ENCODE measurements around the gene SLC51B.

SLC51B gene

DNA sequence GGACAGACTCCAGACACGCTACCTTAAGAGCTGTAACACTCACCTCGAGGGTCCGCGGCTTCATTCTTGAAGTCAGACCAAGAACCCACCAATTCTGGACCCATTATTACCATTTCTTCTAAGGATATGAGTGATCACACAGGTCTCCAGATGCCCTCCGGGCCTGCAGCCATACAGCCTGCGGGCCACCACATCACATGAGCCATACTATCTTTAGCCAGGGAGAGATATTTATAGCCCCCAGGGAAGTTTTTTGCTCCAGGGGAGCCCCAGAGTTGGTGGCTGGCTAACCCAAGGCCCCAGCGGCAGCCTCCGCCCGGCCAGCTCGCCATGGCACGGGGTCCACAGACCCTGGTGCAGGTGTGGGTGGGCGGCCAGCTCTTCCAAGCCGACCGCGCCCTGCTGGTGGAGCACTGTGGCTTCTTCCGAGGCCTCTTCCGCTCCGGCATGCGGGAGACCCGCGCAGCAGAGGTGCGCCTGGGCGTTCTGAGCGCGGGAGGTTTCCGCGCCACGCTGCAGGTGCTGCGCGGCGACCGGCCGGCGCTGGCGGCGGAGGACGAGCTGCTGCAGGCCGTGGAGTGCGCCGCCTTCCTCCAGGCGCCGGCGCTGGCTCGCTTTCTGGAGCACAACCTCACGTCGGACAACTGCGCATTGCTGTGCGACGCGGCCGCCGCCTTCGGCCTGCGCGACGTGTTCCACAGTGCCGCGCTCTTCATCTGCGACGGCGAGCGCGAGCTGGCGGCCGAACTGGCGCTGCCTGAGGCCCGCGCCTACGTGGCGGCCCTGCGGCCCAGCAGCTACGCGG lies 31.5 kb downstream of the SLC51B start, which contains the start of gene KBTBD13:
TSS of gene KBTBD13 (plus strand) at position 261 of the 805 bp plus-strand sequence. CDS start at position 331, 70 bp downstream.
- intact Hi-C loops (cut with DNase I): no loop called here
- DNase-seq: no peak

GRCh38 chr15:65077291-65077980 lies 32.2 kb downstream of the SLC51B start:
- DNase-seq: no peak
- intact Hi-C loops (cut with DNase I): no loop called here

GRCh38 chr15:65077981-65078352 lies 32.8 kb downstream of the SLC51B start:
- intact Hi-C loops (cut with DNase I): no loop called here

GRCh38 chr15:65079580-65079979 lies 34.4 kb downstream of the SLC51B start:
- intact Hi-C loops (cut with DNase I): no loop called here
- no peak for DNase-seq

More at GRCh38 chr15:65077981-65078352, 32.8 kb downstream of the SLC51B start:
- peak in 26 of 42 donors; percentile 32 to 77 (median 58) for DNase-seq

DNA sequence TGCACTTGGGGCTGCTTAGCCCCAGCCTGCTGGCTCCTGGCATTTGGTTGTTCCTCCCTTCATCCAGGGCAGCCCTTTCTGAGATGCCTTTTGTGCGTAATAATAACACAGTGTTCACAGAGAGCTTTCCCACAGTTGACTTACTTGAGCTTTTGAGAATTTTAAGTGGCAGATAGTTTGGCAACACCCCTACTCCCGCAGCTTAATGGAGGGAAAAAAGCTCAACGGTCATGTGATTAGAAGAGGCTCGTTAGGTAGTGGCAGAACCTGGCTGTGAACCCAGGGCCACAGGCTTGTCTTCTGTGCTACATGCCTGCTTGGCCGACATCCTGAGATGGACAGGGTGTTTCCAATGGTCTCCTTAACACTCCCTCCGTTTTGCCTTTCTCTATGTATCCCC lies 36.1 kb downstream of the SLC51B start:
- no peak for DNase-seq
- intact Hi-C loops (cut with DNase I): no loop called here

DNA sequence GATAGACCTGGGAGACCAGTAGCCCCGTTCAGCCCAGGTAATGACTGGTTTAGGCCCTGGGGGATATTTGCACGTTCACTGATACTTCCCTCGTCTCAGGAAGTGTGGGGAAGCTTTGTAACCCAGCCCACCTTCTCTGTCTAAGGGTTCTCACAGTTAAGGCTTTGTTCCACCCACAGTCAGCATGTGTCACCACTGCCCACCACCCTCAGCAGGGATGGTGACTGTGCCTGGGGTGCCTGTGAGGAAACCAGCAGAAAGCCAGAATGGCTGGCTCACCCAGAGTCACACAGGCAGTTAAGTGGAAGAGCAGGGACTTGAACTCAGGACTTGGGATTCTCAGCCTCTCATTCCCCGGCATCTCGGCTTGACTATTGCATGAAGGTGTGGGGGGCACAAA lies 36.6 kb downstream of the SLC51B start:
- intact Hi-C loops (cut with DNase I): no loop called here
- DNase-seq: no peak

DNA sequence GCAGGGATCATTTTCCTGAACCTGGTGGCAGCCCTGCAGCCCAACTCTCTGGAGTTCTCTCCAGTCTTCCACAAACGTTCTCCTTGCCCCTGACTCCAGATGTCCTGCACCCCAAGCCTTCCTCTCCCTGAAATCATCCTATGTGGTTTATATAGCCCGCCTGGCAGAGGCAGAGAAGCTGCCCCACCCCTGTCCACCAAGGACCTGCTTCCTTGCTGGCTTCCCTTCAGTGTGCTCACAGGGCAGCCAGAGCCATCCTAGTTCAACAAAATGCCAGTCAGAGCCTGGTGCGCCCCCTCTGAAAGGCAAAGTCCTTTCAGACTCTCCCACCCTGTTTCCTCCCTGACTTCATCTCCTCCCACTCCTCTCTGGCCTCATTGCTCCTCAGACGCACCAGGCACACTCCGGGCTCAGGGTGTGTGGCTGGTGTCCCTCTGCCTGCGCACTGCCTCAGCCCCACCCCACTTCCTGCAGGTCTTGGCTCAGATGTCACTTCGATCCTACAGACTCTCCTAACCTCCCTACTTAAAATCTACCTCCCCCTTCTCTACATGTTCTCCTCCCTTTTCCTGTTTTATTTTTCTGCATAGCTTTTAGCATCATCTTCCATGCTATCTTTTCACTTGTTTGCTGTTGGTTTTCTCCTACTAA lies 37.2 kb downstream of the SLC51B start:
- intact Hi-C loops (cut with DNase I): no loop called here
- DNase-seq: no peak

DNA sequence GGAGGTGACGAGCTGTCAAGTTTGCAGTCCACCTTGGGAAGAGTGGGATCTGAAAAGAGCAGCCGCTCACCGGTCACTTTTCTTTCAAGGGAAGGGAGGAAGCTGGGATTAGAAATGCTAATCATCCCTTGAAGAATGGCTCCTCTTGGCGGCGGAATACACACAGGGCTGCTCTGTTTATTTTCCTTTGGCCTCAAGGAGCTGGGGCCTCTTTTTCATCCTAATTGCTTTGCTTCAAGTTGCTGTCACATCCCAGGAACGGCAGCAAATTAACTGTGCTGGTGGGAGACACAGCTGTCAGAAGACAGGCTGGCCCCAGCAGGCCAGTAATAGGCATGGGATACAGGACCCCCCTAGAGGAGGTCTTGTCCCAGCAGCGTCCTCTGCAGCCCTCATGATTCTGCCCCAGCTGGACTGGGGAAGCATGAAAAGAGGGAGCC lies 38.1 kb downstream of the SLC51B start:
- peak in 22 of 42 donors; percentile 26 to 71 (median 52) for DNase-seq
- intact Hi-C loops (cut with DNase I): no loop called here

DNA sequence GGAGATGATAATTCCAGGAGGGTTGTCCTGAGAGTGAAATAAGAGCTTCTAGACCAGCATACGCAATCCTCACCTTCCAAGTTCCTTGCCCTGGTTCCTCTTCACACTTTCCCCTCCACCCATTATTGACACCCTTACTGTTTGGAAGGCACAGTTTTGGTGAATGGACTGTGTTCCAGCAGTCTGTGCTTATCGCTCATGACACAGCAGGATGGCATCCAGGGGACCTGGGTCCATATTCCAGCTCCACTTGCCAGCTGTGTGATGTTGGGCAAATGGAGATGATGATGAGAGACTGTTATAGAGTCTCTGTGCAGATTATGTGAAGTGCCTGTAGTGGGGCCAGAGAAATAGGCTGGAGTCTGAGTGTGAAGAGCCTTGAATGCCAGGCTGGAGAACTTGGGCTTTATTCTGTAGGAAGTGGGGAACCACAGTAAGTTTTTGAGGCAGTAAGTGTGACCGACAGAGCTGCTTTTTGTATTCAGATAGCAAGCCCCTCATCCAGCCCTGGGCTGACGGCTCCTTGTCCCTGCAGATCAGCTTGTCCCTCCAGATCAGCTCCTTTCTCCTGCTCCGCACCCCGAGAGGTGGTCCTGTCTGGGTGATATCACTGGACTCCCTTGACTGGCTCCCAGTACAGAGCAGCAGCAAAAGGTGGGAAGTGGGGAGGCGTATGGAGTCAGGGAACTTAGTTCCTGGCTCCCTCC lies 39.5 kb downstream of the SLC51B start:
- intact Hi-C loops (cut with DNase I): no loop called here
- DNase-seq: no peak

DNA sequence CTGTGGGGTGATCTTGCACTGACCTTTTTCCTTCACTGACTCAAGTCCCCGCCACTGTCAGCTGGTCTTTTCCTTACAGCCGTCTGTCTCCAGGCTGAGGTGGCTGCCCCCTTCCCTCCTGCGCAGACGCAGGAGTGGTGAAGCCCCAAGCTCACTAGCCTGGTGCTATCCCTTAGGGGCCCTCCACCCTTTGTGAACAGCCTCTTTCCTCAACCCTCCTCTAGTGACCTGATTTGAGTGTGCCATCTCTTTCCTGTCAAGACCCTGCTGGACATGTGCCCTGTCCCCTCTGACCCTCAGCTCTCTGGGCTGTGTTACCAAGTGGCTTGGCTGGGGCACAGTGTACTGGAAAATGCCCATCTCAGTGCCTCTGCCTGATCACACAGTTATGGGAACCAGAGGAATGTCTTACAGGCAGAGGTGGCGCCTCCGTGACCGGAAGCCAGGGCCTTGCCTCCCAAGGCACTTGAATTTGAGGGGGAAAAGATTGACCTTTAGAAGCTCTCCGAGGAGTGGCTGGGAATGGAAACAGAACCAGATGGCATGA lies 40.1 kb downstream of the SLC51B start:
- intact Hi-C loops (cut with DNase I): no loop called here
- DNase-seq: peak in 3 of 42 donors; percentile 34 to 52 (median 38)

DNA sequence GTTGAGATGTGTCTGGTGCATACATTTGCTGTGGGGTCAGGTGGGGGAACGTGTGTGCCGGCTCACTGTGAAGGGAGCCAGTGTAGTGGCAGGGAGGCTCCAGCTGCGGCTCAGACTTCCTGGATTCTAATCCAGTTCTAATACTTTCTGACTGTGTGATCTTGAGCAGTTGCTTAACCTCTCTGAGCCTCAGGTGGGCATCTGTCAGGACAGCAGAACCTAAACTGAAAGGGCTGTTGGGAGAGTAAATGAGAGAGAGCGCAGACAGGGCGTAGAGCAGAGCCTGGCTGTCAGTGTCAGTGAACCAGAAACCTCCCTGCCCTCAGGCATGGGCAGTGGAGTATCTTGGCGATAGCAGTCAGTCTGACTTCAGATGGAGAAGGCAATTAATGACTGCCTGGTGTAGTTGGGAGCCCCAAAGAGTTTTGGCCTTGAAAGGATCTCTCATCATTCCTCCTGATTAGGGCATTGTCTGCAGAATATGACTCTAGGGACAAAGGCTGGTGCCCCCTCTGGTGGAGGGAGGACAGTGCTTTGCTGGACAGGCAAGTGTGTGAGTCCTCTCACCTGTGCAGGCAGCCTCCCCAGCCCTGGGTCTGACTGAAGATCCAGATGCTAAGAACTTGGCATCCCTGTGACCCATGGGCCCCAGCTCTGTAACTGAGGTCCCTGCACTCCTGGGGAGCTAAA lies 40.9 kb downstream of the SLC51B start:
- intact Hi-C loops (cut with DNase I): no loop called here
- DNase-seq: no peak

GRCh38 chr15:65086680-65087111 lies 41.5 kb downstream of the SLC51B start:
- intact Hi-C loops (cut with DNase I): no loop called here
- no peak for DNase-seq

DNA sequence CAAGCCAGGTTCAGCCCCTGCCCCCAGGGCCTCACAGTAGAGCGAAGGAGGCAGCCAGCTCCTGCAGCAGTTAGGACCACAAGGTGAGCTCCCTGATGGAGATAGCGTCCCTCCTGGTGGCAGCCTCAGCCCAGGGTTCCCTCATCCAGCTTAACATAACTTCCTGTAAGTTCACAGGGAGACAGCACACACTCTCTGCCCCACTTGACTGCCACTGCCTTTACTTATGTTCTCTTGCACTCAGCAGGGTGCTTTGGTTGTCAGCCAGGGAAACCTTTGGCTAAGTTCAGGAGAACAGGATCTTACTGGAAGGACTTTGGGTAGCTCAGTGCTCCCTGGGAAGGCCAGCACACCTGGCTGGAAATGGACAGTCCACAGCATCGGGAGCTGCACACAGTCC lies 42.2 kb downstream of the SLC51B start:
- intact Hi-C loops (cut with DNase I): no loop called here
- DNase-seq: no peak

- peak in 6 of 42 donors; percentile 39 to 59 (median 48) for DNase-seq
- intact Hi-C loops (cut with DNase I): no loop called here
Observed at GRCh38 chr15:65087873-65088642, 42.9 kb downstream of the SLC51B start.

DNA sequence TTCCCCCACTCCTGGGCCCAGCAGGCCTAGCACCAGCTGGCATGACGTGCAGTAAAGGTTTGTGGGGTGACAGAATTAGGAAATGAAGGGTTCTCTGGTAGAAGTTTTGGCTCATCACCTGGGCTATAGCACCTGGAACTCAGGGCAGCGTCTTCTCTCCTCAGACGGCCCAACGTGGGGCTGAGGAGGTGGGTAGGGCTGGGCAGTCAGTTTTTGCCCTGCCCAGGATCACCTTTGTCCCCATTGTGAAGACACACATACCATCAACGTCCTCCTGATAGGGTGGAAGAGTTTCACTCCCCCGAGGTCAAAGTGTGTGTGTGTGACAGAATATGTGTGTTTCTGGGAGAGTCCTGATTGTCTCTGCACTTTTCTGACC lies 43.4 kb downstream of the SLC51B start:
- intact Hi-C loops (cut with DNase I): no loop called here
- DNase-seq: no peak

GRCh38 chr15:65089206-65089824 lies 44.1 kb downstream of the SLC51B start:
- DNase-seq: no peak
- intact Hi-C loops (cut with DNase I): no loop called here

Measured in head of caudate nucleus (tissue), 42 donors.